Stimulated activated CD4-positive, alpha-beta T cell treated with anti-CD3 and anti-CD28 coated beads, Interleukin-4, amount 100 ng/mL, for 1 hour (primary cell): ENCODE measurements around the gene FCN1.

ENCODE experiments used
- DNase-seq: peaks from one replicate; pipeline ENCODE4 v3.0.0-alpha.2; 2020

Gene FCN1

DNA sequence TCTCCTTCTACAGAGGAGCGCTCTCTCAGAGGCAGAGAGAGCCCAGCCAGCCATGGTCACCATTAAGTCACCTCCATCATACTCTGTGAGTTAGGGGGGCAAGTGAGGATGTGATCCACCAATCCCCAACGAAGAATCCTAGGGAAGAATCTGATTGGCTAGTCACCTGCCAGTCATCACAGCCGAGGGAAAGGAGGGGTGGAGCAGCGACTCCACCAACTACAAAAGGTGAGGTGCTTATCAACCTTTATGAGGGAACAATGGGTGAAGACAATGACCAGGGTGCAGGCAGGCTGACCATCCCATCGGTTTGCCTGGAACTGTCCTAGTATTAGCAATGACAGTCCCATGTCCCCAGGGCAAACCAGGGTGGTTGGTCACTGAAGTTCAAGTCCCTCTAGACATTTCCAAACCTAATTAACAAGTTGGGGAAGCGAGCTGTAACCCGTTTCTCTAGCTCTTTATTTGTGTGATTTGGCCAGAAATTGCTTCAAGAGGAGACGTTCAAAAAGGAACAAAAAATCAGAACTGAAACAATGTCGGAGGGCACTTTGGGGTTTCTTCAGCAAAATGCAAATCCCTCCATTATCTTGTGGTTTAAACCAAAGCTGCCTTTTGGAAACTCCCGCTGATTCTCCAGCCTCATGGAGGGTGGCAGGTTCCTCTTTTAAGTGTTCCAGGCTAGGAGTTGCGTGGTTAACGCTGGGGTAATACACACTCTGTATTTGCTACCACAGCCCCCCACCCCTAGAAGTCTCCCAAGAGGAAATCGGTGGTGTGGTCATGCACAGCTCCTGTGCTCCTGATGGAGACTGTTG, 18.8 kb upstream of the FCN1 start:
- DNase-seq = no peak

DNA sequence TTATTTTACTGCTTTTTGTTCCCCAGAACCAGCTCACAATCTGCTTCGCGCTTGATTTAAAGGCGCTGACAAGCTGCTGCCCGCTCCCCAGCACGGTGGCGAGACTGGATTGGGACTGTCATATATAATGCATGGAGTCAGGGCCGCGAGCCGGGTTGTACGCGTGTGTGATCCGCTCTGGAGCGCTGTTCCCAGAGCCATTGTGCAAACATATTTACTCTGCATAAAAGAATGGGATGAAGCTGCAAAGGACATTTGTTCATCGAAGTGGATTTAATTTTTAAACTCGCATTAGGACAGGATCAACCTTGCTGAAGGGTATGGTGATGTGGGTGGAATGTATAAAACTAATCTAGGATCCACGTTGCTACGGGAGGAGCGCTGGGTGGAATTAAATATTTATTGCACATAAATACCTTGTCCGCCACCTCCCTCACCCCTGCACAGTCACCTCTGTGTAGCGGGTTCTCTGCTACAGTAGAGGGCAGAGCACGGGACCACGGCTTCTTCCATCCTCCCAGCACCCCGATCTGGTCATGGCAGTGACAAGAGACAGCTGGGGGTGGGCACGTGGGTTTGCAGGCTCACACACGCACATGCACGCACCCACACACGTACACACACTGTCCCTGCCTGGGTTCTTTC, 18.1 kb upstream of the FCN1 start:
- no peak for DNase-seq

DNA sequence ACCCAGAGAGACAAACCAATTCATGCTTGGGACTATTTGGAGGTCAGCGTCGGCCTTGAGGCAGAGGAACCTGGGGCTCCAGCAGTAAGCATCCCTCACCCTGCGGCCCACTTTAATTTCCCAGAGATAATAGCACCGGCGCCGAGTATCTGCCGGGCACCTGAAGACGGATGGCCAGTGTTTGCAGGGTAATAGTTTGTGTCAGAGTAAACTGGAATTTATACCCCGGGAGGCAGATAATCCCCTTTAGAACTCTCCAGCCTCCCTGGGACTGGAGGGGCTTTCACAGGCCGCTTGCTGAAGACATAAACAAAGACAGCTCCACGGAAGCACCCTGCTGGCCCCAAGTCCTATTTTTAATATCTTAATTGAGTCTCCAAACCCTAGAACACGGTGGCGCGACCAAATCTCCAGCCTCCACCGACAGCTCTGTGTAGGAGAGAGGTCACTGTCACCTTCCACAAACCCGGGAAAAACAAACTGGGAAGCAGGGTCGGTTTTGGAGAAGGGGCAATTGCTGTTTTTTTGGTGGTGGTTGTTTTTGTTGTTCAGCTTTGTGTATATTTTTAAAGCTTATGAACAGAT, 17.4 kb upstream of the FCN1 start:
- no peak for DNase-seq

DNA sequence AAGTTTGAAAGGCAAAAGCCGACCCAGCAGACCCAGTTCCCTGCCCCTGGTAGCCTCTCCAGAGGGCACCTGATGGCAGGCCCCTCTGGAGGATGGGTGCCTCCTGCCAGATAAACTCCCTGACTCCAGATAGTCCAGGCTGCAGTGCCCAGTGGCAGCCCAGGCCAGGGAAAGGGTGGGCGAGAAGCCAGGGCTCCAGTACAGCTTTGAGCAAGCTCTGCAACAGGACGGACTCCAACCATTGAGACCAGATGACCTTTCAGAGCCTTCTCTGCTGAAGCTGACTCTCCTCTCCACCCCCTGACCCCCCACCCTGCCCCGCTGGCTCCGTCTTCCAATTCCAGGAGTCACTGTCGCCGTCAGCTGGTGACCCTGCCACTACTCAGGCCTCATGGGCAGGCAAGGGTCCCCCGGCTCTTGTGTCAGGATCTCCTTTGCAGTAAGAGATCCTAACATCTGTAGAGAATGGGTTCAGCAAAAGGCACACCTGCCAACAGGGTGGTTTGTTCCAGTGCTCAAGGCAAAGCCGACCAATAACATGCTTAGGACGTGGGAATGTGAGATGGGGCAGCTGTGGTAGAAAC, 15.5 kb upstream of the FCN1 start:
- no peak for DNase-seq

DNA sequence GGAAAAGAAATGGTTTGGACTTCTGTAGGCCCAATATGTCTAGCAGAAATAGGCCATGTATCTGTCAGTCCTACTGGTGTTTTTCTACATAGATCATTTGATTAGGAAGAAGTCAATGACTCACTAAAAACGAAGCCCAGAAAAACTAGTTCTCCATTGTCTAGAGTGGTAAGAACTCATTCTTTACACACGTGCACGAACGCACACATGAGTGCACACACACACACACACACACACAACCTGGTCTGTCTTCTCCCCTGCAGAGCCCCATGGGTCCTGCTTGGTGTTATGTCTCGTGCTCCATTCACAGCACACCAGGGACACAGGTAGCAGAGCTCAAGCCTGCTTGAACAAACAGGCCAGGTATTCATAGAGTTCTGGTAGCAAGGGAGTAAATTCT, 14.9 kb upstream of the FCN1 start:
- no peak for DNase-seq

DNA sequence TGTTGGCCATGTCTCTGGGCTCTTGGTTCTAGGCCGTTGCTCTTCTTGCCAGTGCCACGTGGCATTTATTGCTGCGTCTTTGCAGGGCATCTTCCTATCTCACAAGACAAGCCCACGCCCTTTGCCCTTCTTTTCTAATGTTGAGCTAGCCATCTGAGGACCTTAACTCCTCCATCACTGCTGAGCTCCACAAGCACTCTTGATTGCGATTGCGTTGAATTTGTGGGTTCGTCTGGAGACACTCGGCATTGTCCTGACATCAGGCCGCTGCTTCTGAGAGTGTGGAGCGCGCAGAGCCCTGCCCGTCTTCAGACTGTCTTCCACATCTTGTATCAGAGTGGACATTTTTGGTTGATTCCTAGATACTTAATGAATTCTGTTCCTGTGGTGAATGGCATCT, 14.5 kb upstream of the FCN1 start:
- DNase-seq = no peak

GRCh38 chr9:134930398-134930797, 12.7 kb upstream of the FCN1 start:
- DNase-seq = no peak

- DNase-seq = no peak
Observed at GRCh38 chr9:134929193-134930158, 11.8 kb upstream of the FCN1 start.

DNA sequence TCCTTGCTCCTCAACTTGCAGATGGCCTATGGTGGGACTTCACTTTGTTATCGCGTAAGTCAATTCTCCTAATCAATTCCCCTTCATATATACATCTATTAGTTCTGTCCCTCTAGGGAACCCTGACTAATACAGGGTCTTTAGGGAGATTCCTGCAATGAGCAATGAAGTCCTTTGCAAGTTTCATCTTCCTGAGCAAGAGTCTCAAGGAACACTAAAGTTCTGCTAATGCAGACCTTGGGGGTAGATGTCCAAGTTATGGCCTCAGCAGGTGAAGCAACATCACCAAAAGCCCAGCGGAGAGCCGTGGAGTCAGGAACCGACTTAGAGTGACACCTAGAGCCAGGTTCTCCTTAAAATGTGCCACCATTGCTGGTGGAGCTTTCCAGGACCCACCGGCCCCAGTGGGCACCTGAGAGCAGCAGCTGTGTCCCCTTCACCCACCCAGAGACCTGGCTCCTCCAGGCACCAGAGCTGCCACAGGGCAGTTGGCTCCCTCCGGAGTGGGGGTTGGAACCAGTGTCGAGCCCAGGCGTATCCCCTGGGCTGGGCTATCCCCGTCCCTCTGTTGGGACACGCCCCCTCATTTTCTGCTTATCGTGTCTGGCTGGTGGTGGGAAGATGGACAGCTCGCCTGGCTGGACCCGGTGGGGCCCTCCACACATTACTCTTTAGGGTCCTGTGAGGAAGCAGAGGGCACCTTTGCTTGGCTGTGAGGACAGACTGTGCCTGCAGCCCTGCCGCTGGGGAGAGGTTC, 10.9 kb upstream of the FCN1 start:
- DNase-seq = no peak

DNA sequence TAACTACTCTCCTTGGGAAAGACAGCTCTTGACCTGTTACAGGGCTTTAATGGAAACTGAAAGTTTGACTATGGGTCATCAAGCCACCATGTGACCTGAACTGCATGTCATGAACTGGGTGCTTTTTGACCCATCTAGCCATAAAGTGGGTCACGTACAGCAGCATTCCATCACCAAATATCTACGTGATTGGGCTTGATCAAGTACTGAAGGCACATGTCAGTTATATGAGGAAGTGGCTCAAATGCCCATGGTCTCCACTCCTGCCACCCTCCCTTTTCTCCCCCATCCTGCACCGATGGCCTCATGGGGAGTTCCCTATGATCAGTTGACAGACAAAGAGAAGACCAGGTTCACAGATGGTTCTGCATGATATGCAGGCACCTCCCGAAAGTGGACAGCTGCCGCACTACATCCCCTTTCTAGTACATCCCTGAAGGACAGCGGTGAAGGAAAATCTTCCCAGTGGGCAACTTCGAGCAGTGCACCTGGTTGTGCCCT, 7.3 kb upstream of the FCN1 start:
- DNase-seq = no peak

DNA sequence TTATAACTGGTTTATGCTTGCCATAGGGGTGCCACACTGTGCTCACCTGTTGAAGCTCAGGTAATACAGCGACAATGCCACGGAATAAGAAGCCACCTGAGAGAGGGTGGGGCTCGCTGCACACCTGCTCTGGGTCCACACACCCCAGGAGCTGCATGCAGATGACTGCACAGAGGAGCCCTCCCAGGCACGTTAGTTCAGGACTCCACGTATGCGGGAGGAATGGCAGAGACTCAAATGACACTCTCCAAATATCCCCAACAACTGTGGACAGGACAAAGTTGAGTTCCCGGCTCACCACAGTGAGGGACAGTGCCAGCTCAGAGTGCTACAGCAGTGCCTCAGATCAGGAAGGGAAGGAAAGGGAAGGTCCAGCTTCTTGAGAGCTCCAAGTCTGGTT, 5.8 kb upstream of the FCN1 start:
- DNase-seq = no peak

DNA sequence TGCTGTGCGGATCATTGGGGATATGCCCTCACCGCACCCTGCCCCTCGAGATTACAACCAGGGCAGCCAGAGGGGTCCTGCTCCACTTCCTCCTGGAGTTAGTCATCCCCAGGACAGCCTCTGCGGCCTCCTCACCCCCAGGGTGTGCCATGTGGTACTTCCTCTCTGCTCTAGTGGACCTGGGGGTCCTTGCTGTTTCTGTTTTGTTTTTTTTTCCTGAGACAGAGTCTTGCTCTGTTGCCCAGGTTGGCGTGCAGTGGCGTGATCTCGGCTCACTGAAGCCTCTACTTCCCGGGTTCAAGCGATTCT, 5.2 kb upstream of the FCN1 start:
- DNase-seq = no peak

DNA sequence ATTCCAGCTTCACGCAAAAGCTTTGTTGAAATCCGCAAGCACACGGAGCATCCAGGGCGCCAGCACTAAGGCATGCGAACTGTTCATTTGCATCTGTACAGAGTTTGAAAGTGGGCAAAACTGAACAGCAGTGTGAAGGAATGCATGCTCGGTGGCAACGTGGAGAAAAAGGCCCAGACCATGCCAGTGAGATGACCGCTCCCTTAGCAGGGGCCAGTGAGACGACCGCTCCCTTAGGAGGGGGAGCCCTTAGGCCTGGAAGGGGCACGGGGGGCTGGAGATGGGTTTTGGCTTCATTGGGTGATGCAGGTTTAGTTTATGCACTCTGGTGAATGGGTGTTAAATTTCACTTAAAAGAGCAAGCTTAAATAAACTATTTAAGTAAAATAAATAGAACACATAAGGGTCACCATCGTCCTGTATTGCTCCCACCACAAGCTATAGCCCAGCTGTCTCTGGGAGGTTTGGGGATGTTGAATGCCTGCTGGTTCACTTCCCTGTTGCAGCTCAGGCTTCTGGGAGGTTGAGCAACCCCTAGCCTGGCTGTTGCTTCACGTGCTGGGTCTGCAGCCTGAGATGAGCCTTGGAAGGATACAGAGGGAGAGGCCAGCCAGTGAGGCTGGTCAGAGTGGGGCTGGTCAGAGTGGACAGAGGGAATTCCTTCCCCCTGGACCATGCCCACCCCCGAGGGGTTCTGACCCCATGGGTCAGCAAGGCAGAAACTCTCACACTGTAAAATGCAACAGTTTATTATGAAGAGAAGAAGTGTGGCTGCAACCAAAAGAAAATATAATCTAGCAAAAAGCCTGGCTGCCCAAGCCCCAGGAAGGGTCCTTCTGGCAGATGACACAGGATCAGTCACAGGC, 4.6 kb upstream of the FCN1 start:
- no peak for DNase-seq

DNA sequence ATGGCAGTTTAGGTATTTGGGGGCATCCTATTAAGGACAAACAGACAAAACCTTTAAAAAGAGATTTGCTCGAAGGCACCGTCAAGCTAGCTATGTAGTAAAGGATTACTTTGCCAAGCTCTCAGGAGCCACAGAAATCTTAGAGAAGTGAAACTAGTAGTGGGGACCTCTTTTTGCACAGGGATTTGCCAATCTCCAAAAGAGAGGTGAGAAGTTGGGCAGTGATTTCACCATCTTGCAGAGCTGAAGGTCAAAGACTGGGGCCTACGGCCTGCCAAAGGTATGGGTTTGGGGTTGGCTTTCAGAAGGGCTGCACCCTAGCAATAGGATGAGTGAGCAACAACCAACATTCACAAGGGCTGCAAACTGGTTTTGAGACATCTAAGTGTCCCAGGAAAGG, 1.6 kb upstream of the FCN1 start:
- DNase-seq = no peak

DNA sequence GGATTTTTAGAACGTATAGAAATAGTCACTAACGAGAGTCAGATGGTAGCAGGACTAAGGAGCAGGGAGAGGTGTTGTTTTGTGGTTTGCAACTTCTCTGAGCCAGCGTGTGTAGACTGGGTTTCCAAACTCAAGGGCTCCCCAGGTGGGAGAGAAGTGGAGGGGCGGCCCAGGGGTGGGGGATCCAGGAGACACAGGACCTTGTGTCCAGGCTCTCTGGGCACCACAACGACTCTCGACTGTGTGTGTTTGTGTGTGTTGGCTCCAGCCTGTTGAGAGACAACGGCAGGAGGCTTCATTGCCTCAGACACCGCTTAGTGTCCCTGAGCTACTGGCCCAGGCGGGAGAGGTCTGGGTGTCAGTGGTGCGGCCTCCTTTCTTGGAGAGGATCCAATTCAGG, 934 bp upstream of the FCN1 start:
- DNase-seq = no peak

DNA sequence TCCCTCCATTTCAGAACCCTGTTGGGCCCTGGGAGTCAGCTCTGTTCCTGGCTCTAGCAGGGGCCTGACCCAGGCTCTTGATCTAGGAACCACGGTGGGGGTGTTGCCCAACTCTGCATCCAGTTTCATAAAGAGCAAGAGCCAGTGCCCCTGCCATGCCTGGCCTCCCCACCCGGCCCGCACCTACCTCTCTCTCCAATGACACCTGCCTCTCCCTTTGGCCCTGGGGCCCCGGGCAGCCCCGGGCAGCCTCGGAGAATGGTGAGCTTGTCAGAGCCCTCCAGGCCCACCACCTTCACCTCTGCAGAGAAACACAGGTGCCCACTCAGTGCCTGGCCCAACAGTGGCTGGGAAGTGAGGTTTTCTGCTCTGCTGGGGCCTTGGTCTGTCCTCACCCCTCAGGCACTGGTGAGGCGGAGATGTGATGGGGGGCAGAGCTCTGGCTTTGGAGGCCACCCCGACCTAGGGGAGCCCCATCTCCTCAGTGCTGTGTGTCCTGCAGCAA, 1.5 kb downstream of the FCN1 start:
- DNase-seq = no peak

DNA sequence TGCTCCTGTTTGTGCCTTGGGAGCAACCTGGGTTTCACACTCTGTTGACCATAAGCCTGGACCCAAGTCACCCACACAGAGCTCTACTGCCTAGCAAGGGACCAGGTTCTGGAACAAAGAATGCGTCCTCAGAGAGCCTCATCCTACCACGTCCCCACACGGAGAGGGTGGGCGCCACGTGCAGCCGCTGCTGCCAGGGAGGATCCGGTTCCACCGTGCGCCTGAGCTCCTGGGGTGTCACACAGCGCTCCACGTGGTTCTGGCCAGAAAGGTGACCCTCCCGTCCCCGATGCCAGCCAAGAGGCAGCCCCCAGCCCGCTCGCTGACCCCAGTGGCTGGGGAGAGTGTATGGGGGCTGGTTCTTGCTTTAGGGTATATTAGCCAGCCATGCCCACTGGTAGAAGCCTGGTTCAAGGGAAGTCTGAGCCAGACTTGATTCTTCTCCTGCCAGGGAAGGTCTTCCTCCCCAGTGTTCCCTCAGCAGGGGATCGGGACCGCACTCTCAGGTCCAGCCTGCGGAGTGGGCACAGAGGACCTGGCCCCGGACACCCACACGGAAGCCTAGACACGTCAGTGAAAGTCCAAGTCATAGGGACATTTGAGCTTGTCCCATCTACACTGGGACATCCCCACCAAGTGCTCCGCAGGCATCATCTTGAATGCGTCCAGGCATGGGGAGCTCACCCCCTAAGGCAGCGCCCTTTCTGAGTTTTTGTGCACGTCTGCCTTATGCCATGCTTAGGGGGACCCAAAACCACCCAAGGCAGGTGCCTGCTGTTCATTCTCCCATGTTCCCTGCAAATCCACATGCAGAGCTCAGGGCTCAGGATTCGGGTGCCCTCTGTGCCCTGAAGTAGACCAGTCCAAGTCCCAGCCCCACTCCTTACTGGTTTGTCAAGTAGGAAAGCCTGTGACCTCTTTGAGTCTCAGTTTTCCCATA, 2.4 kb downstream of the FCN1 start:
- no peak for DNase-seq

DNA sequence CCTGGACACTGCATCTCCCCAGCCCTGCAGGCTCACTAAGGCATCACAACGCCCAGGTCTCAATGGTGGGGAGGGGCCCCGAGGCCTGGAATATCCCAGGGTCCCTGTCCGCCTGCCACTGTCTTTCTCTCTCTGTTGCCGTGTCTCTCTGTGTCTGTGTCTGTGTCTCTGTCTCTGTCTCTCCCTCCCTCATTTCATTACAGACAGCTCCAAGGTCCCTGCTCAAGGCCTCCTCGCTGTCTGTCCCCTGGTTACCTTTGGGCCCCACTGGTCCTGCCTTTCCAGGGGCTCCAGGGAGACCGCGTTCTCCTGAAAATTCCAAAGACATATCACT, 3.2 kb downstream of the FCN1 start:
- DNase-seq = no peak

GRCh38 chr9:134913713-134914500, 3.8 kb downstream of the FCN1 start:
- no peak for DNase-seq
